ENCODE measurements around the gene BCAN. TPM values are rescaled to one million over a fixed set of nuclear protein-coding genes. Genes with fewer than 3 reads are reported as not detected.
"Not testable (repeated sequence)": the region's sequence is repeated elsewhere in the genome, so short reads cannot be mapped to it uniquely, and the experiment has no call there.

The BCAN gene
- total and polyA plus RNA-seq, 2 of the 4 experiments (the other 2 are of a cell fraction), result 0.07 TPM; not detected in 1

DNA sequence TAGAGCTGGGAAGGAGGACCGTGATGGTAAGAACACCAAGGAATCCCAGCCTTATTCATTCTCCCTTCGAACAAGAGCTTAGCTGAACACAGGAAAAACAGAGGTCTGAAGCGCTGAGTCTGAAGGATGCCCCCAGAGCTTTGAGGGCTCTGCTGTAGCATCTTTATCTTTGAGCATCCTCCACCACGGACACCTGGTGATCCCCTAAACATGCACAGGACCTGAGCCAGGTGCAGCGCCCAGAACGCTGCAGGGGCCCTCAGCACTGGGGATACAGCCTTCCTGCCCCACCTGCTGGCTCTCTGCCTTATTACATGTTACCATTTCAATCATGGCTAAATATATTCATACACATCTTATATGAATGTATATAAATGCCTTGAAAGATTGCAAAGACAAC lies 32.9 kb upstream of the BCAN start:
- H3K27me3 ChIP-seq (ENCODE audit: control insufficient read depth, insufficient read depth, low read length), result peaks cover 27% of the 10 kb centered on the region
- no peak overlapping the region for H3K56ac ChIP-seq (ENCODE audit: extremely low read depth, insufficient read depth, low read length)
- WGBS, 2 experiments (ENCODE audit: extremely low coverage in 2 of 2, insufficient read length in 1 of 2), result 0% methylated on average over 1 of the region's 6 CpGs; no CpG with 5 or more reads in 1 of the 2 experiments
- no peak for TF ChIP-seq BHLHE40 (IDR thresholded peaks at IDR 0.05; ENCODE audit: low read depth, low read length)
- TF ChIP-seq, protein P1, sequence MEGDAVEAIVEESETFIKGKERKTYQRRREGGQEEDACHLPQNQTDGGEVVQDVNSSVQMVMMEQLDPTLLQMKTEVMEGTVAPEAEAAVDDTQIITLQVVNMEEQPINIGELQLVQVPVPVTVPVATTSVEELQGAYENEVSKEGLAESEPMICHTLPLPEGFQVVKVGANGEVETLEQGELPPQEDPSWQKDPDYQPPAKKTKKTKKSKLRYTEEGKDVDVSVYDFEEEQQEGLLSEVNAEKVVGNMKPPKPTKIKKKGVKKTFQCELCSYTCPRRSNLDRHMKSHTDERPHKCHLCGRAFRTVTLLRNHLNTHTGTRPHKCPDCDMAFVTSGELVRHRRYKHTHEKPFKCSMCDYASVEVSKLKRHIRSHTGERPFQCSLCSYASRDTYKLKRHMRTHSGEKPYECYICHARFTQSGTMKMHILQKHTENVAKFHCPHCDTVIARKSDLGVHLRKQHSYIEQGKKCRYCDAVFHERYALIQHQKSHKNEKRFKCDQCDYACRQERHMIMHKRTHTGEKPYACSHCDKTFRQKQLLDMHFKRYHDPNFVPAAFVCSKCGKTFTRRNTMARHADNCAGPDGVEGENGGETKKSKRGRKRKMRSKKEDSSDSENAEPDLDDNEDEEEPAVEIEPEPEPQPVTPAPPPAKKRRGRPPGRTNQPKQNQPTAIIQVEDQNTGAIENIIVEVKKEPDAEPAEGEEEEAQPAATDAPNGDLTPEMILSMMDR (conservative IDR thresholded peaks at IDR 0.05; ENCODE audit: low read depth, low read length), result peak; percentile 46
- peak; percentile 62; the same call in 1 of the 2 replicates for TF ChIP-seq SMC3 (IDR thresholded peaks at IDR 0.05; ENCODE audit: low read depth, low read length)
- peak; percentile 54 for TF ChIP-seq RAD21 (IDR thresholded peaks at IDR 0.05; ENCODE audit: low read length)
- no peak overlapping the region for H3K4me2 ChIP-seq (ENCODE audit: low read depth, low read length)
- H2BK15ac ChIP-seq (ENCODE audit: low read depth, low read length), result no peak overlapping the region
- no peak overlapping the region for H3K4me3 ChIP-seq (ENCODE audit: insufficient read depth, low read depth, low read length)
- BruUV-seq (replicated peaks), result no TSS peak
- no peak overlapping the region for H3K27ac ChIP-seq (ENCODE audit: insufficient read depth, low read length)
- dilution Hi-C loops (cut with HindIII; ENCODE audit: low sequenced_read_pairs, unreplicated experiment), result no loop called here
- H2BK5ac ChIP-seq (ENCODE audit: low read depth, low read length, poor library complexity, severe bottlenecking), result no peak overlapping the region
- no peak overlapping the region for H2BK20ac ChIP-seq (ENCODE audit: low read depth, low read length)
- ATAC-seq (ENCODE audit: low read depth), result peak; percentile 64; the same call in 1 of the 2 replicates
- CTCF ChIA-PET, result interaction anchor here (1.0 to 1.4 kb wide), 4 partner anchors 8 to 223 kb away, joined by 3 to 7 read pairs (median 4); partner anchors contain the start of gene NAXE
- no peak overlapping the region for H2BK120ac ChIP-seq (ENCODE audit: low read depth, low read length)
- no peak overlapping the region for H3K9ac ChIP-seq (ENCODE audit: low read depth, low read length)
- POLR2A ChIA-PET (ENCODE audit: unreplicated experiment), result no interaction called here
- H3K18ac ChIP-seq (ENCODE audit: low read depth, low read length), result no peak overlapping the region
- no peak overlapping the region for H2AK9ac ChIP-seq (replicated peaks; ENCODE audit: low read depth, low read length, poor library complexity)
- no peaks in the 10 kb centered on the region for H4K20me1 ChIP-seq (ENCODE audit: insufficient read depth, low read length)
- H3K23ac ChIP-seq (ENCODE audit: low read depth, low read length), result no peak overlapping the region
- no peak overlapping the region for H4K91ac ChIP-seq (ENCODE audit: insufficient read depth, low read depth, low read length)
- no peak overlapping the region for H3K4ac ChIP-seq (ENCODE audit: low read depth, low read length)
- in situ Hi-C loops (cut with MboI; ENCODE audit: low sequenced_read_pairs), result loop anchor here (5.0 kb wide), 1 partner anchor 222 kb away; no protein-coding TSS in a partner anchor
- H4K8ac ChIP-seq (ENCODE audit: low read depth in 2 of 2, low read length in 2 of 2), result no peak overlapping the region
- no peaks in the 10 kb centered on the region for H3K9me3 ChIP-seq (ENCODE audit: control insufficient read depth, insufficient read depth, low read length)
- H3K14ac ChIP-seq (replicated peaks; ENCODE audit: low read depth, low read length), result no peak overlapping the region
- H4K5ac ChIP-seq (ENCODE audit: low read depth, low read length), result no peak overlapping the region
- H2AFZ ChIP-seq (replicated peaks; ENCODE audit: low read length, poor library complexity), result peak overlapping the region; percentile 64
- no peaks in the 10 kb centered on the region for H3K79me1 ChIP-seq (ENCODE audit: low read depth in 1 of 2, low read length in 2 of 2)
- DNase-seq, result no peak
- no peaks in the 10 kb centered on the region for H3K9me1 ChIP-seq (ENCODE audit: insufficient read depth, low read length)
- no peaks in the 10 kb centered on the region for H3K4me1 ChIP-seq (ENCODE audit: control insufficient read depth, insufficient read depth, low read length)
- H3K36me3 ChIP-seq (ENCODE audit: control insufficient read depth, insufficient read depth, low read length), result no peaks in the 10 kb centered on the region
- intact Hi-C loops (cut with micrococcal nuclease), result loop anchor here (1.0 to 2.0 kb wide), 4 partner anchors 25 to 226 kb away; no protein-coding TSS in a partner anchor
- no peak overlapping the region for H2AK5ac ChIP-seq (ENCODE audit: low read depth, low read length)

DNA sequence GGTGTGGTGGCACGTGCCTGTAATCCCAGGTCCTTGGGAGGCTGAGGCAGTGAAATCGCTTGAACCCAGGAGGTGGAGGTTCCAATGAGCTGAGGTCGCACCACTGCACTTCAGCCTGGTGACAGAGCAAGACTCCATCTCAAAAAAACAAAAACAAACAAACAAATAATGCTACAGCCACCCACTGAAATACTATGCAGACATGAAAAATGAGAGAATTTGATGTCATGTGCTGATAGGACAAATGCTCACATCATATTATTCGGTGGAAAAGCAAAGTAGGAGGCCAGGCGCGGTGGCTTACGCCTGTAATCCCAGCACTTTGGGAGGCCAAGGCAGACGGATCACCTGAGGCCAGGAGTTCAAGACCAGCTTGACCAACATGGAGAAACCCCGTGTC lies 31.8 kb upstream of the BCAN start:
- in situ Hi-C loops (cut with MboI; ENCODE audit: low sequenced_read_pairs); dilution Hi-C loops (cut with HindIII; ENCODE audit: low sequenced_read_pairs, unreplicated experiment): not testable (repeated sequence)

More for the DNA sequence above, 31.8 kb upstream of the BCAN start:
- WGBS, 2 experiments (ENCODE audit: extremely low coverage in 2 of 2, insufficient read length in 1 of 2), result 72% methylated on average over 5 of the region's 9 CpGs; no CpG with 5 or more reads in 1 of the 2 experiments
- H3K14ac ChIP-seq (replicated peaks; ENCODE audit: low read depth, low read length); H3K4me3 ChIP-seq (ENCODE audit: insufficient read depth, low read depth, low read length); H3K9me3 ChIP-seq (ENCODE audit: control insufficient read depth, insufficient read depth, low read length); POLR2A ChIA-PET (ENCODE audit: unreplicated experiment); H2AK5ac ChIP-seq (ENCODE audit: low read depth, low read length); H3K9ac ChIP-seq (ENCODE audit: low read depth, low read length); ATAC-seq (ENCODE audit: low read depth); H4K91ac ChIP-seq (ENCODE audit: insufficient read depth, low read depth, low read length); H3K79me1 ChIP-seq (ENCODE audit: low read depth in 1 of 2, low read length in 2 of 2); H2BK120ac ChIP-seq (ENCODE audit: low read depth, low read length); H4K8ac ChIP-seq (ENCODE audit: low read depth in 2 of 2, low read length in 2 of 2); H4K5ac ChIP-seq (ENCODE audit: low read depth, low read length); H3K56ac ChIP-seq (ENCODE audit: extremely low read depth, insufficient read depth, low read length); H4K20me1 ChIP-seq (ENCODE audit: insufficient read depth, low read length); H2BK20ac ChIP-seq (ENCODE audit: low read depth, low read length); H3K9me1 ChIP-seq (ENCODE audit: insufficient read depth, low read length); H3K4me2 ChIP-seq (ENCODE audit: low read depth, low read length); H2AFZ ChIP-seq (replicated peaks; ENCODE audit: low read length, poor library complexity); H3K18ac ChIP-seq (ENCODE audit: low read depth, low read length); H2BK5ac ChIP-seq (ENCODE audit: low read depth, low read length, poor library complexity, severe bottlenecking); H2AK9ac ChIP-seq (replicated peaks; ENCODE audit: low read depth, low read length, poor library complexity); H3K4me1 ChIP-seq (ENCODE audit: control insufficient read depth, insufficient read depth, low read length); H3K27ac ChIP-seq (ENCODE audit: insufficient read depth, low read length); BruUV-seq (replicated peaks); H3K4ac ChIP-seq (ENCODE audit: low read depth, low read length); H2BK15ac ChIP-seq (ENCODE audit: low read depth, low read length); intact Hi-C loops (cut with micrococcal nuclease); DNase-seq; H3K23ac ChIP-seq (ENCODE audit: low read depth, low read length); H3K36me3 ChIP-seq (ENCODE audit: control insufficient read depth, insufficient read depth, low read length): not testable (repeated sequence)
- CTCF ChIA-PET, result interaction anchor here (0.7 kb wide), 1 partner anchor 121 kb away, joined by 6 read pairs; no protein-coding TSS in a partner anchor
- H3K27me3 ChIP-seq (ENCODE audit: control insufficient read depth, insufficient read depth, low read length), result peaks cover 36% of the 10 kb centered on the region

Measured in IMR-90 (cell line).